HPDE6-E6E7 (cell line): ENCODE measurements around the gene KNOP1.
A peak's percentile ranks its signal among the peaks of the same experiment; 100 is the strongest.
"Not testable (repeated sequence)": the region's sequence is repeated elsewhere in the genome, so short reads cannot be mapped to it uniquely, and the experiment has no call there.

Experiments used
- DNase-seq: peaks from one replicate; pipeline ENCODE4 v3.0.0; 2011; ENCODE audit warnings: missing footprints; ENCODE audit errors: extremely low spot score

Gene KNOP1

GRCh38 chr16:19741354-19741753, 23.3 kb upstream of the KNOP1 start:
- no peak for DNase-seq

DNA sequence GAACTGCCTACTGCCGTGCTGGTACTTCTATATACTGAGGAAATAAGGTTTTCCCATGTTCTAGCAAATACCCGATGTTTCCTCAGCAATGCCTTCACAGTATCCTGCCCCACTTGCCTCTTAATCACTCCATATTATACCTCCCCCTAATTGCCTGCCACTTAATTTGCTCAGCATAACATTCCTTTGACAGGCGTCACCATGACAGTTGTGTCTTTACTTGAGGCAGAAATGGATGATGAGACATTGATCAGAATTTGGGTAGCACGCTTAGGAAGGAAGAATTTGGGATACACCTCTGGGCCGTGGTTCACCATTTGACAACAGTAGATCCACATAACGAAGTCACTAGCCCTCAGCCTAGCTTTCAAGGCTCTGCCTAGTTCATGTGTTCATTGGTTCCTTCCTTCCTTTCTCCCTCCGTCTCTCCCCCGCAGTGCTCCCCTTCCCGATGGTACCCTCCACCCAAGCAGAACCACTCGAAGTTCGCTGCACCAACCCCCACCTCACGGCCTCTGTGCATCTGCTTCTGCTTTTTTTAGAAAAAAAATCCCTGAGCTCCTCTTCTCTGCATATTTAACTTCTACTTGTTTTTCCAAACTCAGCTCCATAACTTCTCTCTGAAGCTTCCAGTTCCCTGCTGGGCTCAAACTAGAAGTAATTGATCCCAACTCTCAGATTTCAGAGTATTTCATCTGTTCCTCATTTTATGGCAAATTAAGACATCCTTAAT, 19.4 kb upstream of the KNOP1 start:
- DNase-seq, result no peak

DNA sequence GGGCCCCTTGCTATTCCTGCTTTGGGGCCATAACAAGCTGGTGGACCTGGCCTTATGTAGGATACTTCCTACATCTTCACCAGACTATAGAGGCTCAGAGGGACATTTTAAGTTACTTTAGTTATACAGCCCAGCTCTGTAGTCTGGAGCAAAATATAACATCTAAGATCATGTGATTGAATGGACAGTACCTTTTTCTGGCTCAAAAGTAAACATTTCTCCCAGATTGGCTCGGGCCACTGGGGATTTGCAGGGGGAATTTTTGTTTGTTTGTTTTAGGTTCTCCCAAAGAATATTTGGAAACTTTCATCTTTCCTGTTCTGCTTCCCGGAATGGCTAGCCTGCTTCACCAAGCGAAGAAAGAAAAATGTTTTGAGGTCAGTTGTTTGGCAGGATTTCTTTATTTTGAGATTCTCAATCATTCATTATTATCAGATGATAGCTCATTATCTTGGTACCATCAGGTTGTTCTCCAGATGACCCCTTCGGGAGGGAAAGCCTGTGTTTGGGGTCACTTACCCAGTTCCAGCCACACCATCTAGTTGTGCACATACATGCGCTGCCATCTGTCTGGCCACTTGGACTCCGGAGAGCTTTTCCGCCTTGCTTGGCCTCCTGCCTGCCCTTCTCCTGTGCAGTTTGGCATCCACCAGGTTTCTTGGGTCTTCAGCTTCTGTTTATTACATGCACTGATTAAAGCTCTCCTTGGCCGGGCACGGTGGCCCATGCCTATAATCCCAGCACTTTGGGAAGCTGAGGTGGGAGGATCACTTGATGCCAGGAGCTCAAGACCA, 17.2 kb upstream of the KNOP1 start:
- no peak for DNase-seq

GRCh38 chr16:19733551-19733950, 15.5 kb upstream of the KNOP1 start:
- no peak for DNase-seq

GRCh38 chr16:19728636-19728965, 10.6 kb upstream of the KNOP1 start:
- no peak for DNase-seq

GRCh38 chr16:19722981-19723380, 5.0 kb upstream of the KNOP1 start:
- no peak for DNase-seq

DNA sequence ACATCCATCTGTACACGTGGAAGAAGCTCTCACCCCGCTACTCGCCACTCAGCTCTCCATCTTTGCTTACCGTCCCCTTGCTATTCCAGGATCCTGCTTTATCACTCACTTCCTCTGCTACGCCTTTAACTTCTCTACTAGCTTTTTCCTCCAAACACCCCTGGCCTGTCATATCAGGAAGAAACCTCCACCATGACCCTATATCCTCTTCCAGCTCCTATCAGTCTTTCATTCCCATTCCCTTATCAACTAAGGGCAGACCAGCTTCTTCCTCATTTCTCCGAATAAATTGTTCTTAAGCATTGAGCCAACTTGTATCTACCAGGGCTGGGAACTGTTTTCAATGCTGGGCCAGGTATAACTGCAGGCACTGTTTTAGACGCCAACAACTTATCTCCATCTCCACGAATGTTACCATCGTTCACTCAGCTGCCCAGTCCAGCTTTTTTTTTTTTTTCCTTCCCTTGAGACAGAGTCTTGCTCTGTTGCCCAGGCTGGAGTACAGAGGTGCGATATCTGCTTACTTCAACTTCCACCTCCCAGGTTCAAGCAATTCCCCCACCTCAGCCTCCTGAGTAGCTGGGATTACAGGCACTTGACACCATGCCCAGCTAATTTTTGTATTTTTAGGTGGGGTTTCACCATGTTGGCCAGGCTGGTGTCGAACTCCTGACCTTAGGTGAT, 4.4 kb upstream of the KNOP1 start:
- DNase-seq, result no peak

- no peak for DNase-seq
Observed at GRCh38 chr16:19718624-19718965, 568 bp upstream of the KNOP1 start.

DNA sequence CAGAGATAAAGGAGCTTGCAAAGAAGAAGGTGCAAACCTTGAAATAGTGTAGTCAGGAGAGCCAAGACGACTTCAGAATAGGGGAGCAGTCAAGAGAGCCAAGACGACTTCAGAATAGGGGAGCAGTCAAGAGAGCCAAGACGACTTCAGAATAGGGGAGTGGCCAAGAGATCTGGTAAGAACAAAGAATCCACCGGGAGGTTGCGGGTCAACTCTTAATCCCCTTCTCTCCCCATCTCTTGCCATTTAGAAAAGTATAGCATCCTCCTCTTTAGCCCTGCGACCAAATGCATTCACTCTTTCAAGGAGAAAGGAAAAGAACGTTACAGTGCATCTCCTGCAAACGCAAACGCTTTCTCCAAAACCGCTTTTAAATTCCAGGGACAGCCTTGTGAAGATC, 713 bp downstream of the KNOP1 start:
- DNase-seq, result no peak

DNA sequence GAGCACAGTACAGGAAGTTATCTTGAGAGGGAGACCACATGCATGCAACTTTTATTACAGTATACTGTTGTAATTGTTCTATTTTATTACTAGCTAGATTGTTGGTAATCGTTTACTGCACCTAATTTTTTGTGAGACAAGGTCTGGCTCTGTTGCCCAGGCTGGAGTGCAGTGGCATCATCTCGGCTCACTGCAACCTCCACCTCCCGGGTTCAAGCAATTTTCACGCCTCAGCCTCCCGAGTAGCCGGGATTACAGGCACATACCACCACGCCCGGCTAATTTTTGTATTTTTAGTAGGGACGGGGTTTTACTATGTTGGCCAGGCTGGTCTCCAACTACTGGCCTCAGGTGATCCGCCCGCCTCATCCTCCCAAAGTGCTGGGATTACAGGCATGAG, 1.3 kb downstream of the KNOP1 start:
- not testable (repeated sequence) for DNase-seq

- DNase-seq, result peak; percentile 65
Observed at GRCh38 chr16:19716183-19716582, 1.8 kb downstream of the KNOP1 start.

- DNase-seq, result peak; percentile 49
Observed at GRCh38 chr16:19715566-19715965, 2.5 kb downstream of the KNOP1 start.

GRCh38 chr16:19713697-19714096, 4.3 kb downstream of the KNOP1 start:
- no peak for DNase-seq

DNA sequence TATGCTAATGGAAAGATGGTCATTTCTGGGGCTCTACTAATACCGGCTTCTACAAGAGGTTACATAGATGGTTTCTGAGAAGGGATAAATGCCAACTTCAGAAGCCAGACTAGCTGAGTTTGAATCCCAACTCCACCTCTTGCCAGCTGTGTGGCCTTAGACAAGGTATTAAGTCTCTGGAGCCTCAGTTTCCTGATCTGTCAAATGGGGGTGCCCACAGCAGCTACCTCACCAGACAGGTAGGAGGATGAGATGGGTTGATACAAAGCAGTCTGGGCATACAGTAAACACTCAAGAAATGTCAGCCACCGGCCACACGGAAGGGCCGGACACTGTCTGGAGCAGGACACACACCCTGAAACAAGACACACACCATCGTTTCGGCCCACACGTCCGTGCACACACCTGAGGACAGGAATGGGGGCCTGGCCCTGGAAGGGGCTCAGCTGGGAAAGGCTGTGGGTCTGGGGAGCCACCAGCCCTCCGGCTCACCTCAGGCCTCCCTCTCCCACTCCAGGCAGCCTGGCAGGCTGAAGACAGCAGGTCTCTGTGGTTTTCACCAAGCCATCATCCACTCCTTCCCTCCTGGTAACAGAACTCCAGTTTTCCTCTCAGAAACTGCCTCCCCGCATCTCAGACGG, 5.5 kb downstream of the KNOP1 start:
- DNase-seq, result no peak

GRCh38 chr16:19711643-19712042, 6.4 kb downstream of the KNOP1 start:
- no peak for DNase-seq

DNA sequence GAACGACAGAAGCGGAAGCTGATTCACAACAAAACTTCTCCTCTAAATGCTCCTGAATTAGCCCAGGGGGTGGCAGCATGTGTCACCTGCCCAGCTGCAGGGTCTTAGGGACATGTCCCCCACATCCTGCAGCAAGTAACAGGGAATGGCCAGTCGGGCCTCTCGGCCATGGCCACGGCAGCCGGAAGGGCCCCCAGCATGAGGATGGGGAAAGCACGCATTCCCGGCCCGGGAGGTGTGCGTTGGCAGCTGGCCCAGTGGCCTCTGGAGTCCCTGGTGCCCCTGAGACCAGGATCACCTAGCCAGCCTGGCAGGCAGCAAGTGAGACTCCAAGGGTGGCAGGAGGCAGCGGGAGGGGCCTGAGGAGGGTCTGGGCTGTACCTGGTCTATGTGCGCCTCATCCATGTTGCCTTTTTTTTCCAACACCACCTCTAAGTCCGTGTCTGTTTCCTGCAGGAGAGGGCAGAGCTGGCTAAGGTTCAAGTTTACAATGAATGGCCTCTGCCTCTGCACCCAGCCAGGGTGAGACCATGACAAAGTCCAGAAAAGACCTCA, 7.0 kb downstream of the KNOP1 start:
- DNase-seq, result no peak

DNA sequence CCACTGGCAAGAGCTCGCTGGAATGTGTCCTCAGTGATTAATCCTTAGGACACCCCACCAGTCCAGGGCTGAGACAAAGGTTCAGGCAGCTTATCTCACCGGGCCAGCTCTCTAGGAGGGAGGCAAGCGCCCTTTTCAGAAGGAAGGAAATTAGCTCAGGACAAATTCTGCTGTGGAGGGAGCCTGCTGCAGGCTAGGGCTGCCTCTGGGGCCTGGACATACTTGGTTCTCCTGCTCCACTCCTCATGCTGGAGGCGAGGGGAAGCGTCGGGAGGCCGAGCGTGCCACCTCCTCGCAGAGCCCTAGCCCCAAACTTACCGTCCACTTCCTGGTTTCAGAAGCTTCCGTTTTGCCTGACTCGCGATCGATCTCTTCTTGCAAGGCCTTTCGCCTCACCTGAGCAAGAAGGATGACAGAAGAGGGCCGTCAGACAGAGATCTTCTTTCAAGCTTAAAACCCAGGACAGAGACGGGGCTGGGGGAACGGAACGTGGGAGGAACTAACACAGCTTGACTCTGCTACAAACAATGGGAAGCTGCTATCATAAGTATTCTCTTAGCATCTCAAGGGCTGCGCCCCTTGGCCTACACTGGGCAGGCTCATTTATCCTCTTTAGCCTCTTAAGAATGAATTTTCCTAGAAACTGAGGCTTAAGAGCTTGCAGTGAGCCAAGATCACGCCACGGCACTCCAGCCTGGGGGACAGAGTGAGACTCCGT, 7.7 kb downstream of the KNOP1 start:
- no peak for DNase-seq

DNA sequence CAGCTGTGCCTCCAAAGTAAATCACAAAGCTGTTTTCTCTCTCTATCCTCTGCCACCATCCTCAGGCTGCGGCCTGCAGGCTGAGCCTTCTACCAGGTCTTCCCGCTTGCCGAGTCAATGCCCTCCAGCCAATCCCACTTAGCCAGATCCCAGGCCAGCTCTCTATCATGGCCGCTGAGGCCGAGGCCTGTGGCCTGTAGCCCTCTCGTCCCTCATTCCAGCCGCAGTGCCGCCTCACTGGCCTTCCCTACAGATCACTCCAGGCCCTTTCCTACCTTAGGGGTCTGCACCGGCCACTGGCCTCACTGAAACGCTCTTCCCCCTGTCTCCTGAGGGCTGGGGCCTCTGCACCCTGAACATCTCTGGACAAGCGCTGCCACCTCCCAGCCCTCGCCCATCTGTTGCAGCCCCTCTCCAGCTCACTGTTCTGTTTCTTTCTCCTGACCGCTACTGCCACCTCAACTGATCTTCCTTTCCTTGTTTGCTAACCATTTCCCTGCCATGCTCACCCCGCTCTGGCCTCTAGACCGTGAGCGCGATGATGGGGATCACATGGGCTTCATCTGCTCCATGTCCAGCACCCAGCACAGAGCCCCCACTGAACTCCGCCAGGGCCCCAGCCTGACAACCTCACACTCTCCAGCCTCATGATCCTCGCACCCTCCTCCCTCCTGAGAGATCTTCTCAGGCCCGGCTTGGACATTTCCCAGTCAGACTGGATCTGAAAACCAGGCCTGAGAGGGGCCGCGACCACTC, 8.5 kb downstream of the KNOP1 start:
- no peak for DNase-seq

GRCh38 chr16:19708296-19709205, 9.5 kb downstream of the KNOP1 start:
- DNase-seq, result no peak
